CD4-positive, alpha-beta T cell treated with Interleukin-6 for 4 hours (primary cell): ENCODE data around the gene SNX21.
"Not testable (repeated sequence)": the region's sequence is repeated elsewhere in the genome, so short reads cannot be mapped to it uniquely, and the experiment has no call there.

Experiments
- DNase-seq: peaks from one replicate; pipeline ENCODE4 v3.0.0-alpha.2; 2020; ENCODE audit warnings: mixed read lengths

SNX21 gene

GRCh38 chr20:45833030-45833882 lies at the start of gene SNX21:
Gene SNX21 (plus strand): TSS chr20:45833799. CDS start chr20:45833920, 121 bp downstream.
- peak; percentile 53 for DNase-seq

- DNase-seq: no peak
Observed at GRCh38 chr20:45788351-45788750, 45.2 kb upstream of the SNX21 start.

- DNase-seq: no peak
Observed at GRCh38 chr20:45792317-45793118, 41.1 kb upstream of the SNX21 start.

GRCh38 chr20:45796337-45797065 lies 37.1 kb upstream of the SNX21 start:
- no peak for DNase-seq

- not testable (repeated sequence) for DNase-seq
Observed at GRCh38 chr20:45797510-45797909, 36.1 kb upstream of the SNX21 start.

GRCh38 chr20:45797955-45798354 lies 35.6 kb upstream of the SNX21 start:
- not testable (repeated sequence) for DNase-seq

GRCh38 chr20:45798935-45799642 lies 34.5 kb upstream of the SNX21 start:
- peak; percentile 74 for DNase-seq

- DNase-seq: no peak
Observed at GRCh38 chr20:45801851-45802250, 31.7 kb upstream of the SNX21 start.

- no peak for DNase-seq
Observed at GRCh38 chr20:45810191-45810970, 23.2 kb upstream of the SNX21 start.

GRCh38 chr20:45812157-45813005 lies 21.2 kb upstream of the SNX21 start, which contains the start of gene UBE2C:
Gene UBE2C (plus strand): TSS chr20:45812644. CDS start chr20:45812696, 52 bp downstream.
- peak; percentile 92 for DNase-seq

- no peak for DNase-seq
Observed at GRCh38 chr20:45813006-45813340, 20.6 kb upstream of the SNX21 start.

GRCh38 chr20:45813489-45813888 lies 20.1 kb upstream of the SNX21 start:
- DNase-seq: no peak

GRCh38 chr20:45814314-45814713 lies 19.3 kb upstream of the SNX21 start:
- DNase-seq: no peak

GRCh38 chr20:45816951-45817350 lies 16.6 kb upstream of the SNX21 start:
- DNase-seq: no peak

- DNase-seq: no peak
Observed at GRCh38 chr20:45817376-45818194, 16.0 kb upstream of the SNX21 start.

GRCh38 chr20:45818239-45818638 lies 15.4 kb upstream of the SNX21 start:
- no peak for DNase-seq

GRCh38 chr20:45819466-45819865 lies 14.1 kb upstream of the SNX21 start:
- no peak for DNase-seq

GRCh38 chr20:45821947-45822346 lies 11.7 kb upstream of the SNX21 start:
- DNase-seq: no peak

GRCh38 chr20:45822857-45823256 lies 10.7 kb upstream of the SNX21 start:
- no peak for DNase-seq
